Motor neuron (in vitro differentiated cells): Measurements from ENCODE around the gene EPB41L4B. TPM values are rescaled to one million over a fixed set of nuclear protein-coding genes. Genes with fewer than 3 reads are reported as not detected.
"Not testable (repeated sequence)": the region's sequence is repeated elsewhere in the genome, so short reads cannot be mapped to it uniquely, and the experiment has no call there.

Experiments
- ATAC-seq, 8 experiments: fragments of 200-7000 bp; cut with Tn5 transposase; replicated peaks in 6 of 8; 2 replicates each; pipeline ENCODE4 v1.8.0; 2021; ENCODE audit warnings: mild to moderate bottlenecking in 8 of 8, moderate library complexity in 8 of 8
- H3K27ac ChIP-seq, 2 donors: fragments of 250-450 bp; sonication (Bioruptor Pico); 2 replicates each; pipeline ENCODE4 v1.9.0; 2021; ENCODE audit warnings: antibody characterized with exemption in 2 of 2, mild to moderate bottlenecking in 2 of 2, moderate library complexity in 1 of 2
- H3K4me1 ChIP-seq, 2 donors: fragments of 250-450 bp; sonication (Bioruptor Pico); replicated peaks in 1 of 2; 2 replicates each; pipeline ENCODE4 v1.6.1; 2021; ENCODE audit warnings: antibody characterized with exemption in 2 of 2, mild to moderate bottlenecking in 2 of 2, moderate library complexity in 1 of 2
- H3K4me3 ChIP-seq, 5 donors: fragments of 250-450 bp; sonication (Bioruptor Pico); 2 replicates each; pipeline ENCODE4 v1.9.0; 2021; ENCODE audit warnings: antibody characterized with exemption in 5 of 5, mild to moderate bottlenecking in 5 of 5, moderate library complexity in 4 of 5
- WGBS, 10 experiments: fragments of 450-650 bp; shearing (Covaris generic); methylation state at CpG; one replicate each; pipeline ENCODE4 v1.0.0; 2022; 5-methylcytosine and 5-hydroxymethylcytosine counted together
- in situ Hi-C, 9 experiments: fragments of 400-800 bp; cut with MboI; loops; one replicate each; pipeline ENCODE4 v1.15.0; 2021; ENCODE audit warnings: low sequenced_read_pairs in 9 of 9, low pct_unique_long_range_greater_than_20kb in 2 of 9; ENCODE audit not compliant: unreplicated experiment in 9 of 9
- total RNA-seq, 8 experiments: library from RNA; unstranded; fragments of 300-600 nt; gene quantifications; 2 replicates each; pipeline versions ENCODE4 v1.2.3 to v1.2.4, GENCODE V29; 2022

Gene EPB41L4B
- total RNA-seq, 8 experiments from 2014 or later = 1.8 to 5.2 (median 4.2) TPM

DNA sequence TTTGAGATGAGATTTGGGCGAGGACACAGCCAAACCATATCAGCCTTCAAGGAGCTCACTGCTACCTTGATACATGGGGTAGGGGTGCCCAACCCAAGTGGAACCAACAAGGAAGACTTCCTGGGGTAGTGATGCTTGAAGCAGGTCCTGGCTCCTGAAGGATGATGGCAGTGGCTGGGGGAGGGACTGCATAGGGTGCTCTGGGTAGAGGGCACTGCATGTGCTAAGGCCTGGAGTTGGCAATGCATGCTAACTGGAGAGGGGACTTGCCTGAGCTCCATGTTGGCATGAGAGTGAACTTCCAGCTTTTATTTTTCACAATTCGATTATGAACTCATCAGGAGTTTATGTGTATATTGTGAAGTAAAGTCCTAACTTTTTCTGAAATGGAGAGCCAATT is 95.2 kb downstream of the EPB41L4B start:
- in situ Hi-C loops = no loop called here
- Histone ChIP-seq H3K4me1 (no peaks in the 10 kb centered on the region), H3K27ac (no peak overlapping the region), H3K4me3 (no peak overlapping the region)
- WGBS, 10 experiments = 0 to 50% (median 26%) methylated on average over 1 to 2 of the region's 2 CpGs; no CpG with 5 or more reads in 2 of the 10 experiments
- no peak for ATAC-seq

DNA sequence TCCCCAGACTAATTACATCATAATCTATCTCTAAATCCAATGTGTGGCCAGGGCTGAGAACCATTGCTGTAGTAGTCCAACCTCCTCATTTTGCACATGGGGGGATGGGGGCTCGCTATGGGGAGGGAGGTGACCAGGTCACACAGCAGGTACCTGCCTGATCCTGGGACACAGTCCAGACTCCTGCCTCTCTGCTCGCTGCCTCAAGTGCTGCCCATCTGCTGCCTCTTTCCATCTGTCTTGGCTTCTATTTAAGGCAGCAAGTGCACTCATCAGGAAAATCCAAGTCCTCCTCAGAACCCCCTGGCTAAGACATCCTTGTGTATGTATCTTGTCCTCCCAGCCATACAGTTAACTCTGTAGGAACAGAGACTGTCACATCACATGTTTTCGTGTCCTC is 96.1 kb downstream of the EPB41L4B start:
- 53 to 100% (median 83%) methylated on average over 1 to 3 of the region's 3 CpGs; no CpG with 5 or more reads in 5 of the 10 experiments for WGBS, 10 experiments
- Histone ChIP-seq H3K27ac (no peak overlapping the region), H3K4me1 (no peaks in the 10 kb centered on the region), H3K4me3 (no peak overlapping the region)
- no peak for ATAC-seq
- in situ Hi-C loops = loop anchor here in 1 of 9 experiments (25.0 kb wide), 1 partner anchor 188 kb away; no protein-coding TSS in a partner anchor

DNA sequence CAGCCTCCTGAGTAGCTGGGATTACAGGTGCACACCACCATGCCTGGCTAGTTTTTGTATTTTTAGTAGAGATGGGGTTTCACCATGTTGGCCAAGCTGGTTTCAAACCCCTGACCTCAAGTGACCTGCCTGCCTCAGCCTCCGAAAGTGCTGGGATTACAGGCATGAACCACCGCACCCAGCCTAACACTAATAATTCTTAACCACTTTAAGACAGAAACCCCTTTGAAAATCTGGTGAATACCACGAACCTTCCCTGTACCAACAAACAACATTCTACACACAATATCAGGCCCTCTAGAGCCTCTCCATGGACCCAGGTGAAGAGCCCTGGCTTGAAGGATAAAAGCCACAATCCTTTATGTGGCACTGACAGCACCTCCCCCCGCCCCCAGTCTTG is 102.6 kb downstream of the EPB41L4B start:
- H3K4me1 ChIP-seq, H3K4me3 ChIP-seq, H3K27ac ChIP-seq, ATAC-seq: not testable (repeated sequence)
- 43 to 100% (median 75%) methylated on average over 1 to 3 of the region's 4 CpGs; no CpG with 5 or more reads in 6 of the 10 experiments for WGBS, 10 experiments
- in situ Hi-C loops = loop anchor here in 1 of 9 experiments (25.0 kb wide), 1 partner anchor 194 kb away; no protein-coding TSS in a partner anchor

DNA sequence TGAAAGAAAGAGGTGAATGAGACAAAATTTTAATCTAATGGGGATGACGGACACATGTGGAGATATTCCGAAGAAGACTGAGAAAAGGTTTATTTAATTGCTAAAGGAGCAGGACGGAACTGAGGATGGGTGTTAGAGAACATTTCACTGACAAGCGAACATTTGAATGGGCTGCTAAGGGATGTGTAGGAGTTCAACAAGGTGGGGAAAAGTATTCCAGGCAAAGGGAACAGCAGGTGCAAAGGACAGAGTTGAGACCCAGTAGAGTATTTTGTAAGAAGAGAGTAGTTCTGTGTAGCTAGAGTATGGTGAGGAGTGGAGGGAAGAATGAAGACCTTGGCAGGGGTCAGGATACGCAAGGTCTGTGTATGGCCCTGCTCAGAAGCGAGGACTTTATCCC is 106.4 kb downstream of the EPB41L4B start:
- in situ Hi-C loops = loop anchor here in 1 of 9 experiments (25.0 kb wide), 1 partner anchor 198 kb away; no protein-coding TSS in a partner anchor

DNA sequence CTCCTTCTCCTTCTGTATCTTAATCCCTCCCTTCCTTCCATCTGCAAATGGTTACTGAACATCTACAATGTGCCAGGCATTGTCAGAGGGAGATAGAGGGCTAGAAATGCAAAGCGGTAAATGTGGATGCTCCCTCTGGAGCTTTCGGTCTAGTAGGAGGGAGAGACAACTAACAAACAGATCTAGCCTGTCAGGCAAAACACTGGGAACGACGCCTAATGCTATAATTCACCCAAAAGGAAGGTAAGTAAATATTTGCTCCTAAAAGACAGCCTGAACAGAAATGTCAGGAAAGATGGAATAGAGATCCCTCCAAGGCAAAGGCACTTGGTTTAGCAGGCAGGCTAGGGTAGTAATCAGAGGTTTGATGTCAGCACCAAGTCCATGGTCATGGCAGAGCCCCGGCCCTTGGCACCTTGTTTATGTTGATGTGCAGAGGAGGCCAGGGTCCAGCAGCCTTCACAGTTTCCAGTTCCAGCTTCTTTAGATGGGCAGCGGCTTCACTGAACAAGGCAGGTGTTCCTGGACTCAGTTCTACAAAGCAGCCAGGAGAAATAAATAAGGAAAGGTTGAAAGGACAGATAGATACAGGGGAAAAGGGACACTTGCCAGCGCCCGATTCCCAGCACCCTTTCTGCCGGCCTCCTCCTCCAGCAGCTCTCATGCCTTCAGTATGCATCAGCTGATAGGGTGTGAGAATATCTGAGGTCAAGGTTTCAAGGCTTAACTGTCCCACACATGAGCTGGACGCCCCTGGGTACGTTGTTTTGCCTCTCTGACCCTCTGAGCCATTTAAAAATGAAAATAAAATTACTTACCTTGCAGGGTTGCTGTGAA is 107.4 kb downstream of the EPB41L4B start:
- Histone ChIP-seq H3K4me1 (no peaks in the 10 kb centered on the region), H3K4me3 (no peak overlapping the region), H3K27ac (no peak overlapping the region)
- peak in 3 of 8 experiments; percentile 39 to 84 (median 49) for ATAC-seq
- in situ Hi-C loops = loop anchor here in 1 of 9 experiments (25.0 kb wide), 1 partner anchor 199 kb away; no protein-coding TSS in a partner anchor
- 39 to 90% (median 78%) methylated on average over 1 to 8 of the region's 11 CpGs; no CpG with 5 or more reads in 2 of the 10 experiments for WGBS, 10 experiments

More for the DNA sequence above, 106.4 kb downstream of the EPB41L4B start:
- 48 to 100% (median 87%) methylated on average over 2 to 6 of the region's 6 CpGs for WGBS, 10 experiments
- Histone ChIP-seq H3K27ac (no peak overlapping the region), H3K4me3 (no peak overlapping the region), H3K4me1 (no peaks in the 10 kb centered on the region)
- no peak for ATAC-seq

DNA sequence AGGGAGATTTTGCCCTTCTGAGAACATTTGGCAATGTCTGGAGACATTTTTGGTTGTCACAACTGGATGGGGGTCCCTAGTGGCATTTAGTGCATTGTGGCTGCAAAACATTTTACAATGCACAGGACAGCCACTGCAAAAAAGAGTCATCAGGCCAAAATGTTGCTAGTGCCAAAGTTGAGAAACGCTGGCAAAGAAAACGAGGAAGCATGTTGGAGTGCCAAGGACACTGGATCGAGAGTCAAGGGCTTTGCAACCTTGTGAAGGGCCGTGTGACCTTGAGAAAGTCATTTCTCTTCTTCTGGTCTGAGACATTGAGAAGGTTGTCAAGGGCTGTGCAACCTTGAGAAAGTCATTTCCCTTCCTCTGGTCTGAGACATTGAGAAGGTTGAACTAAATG is 108.1 kb downstream of the EPB41L4B start:
- Histone ChIP-seq H3K4me1 (no peaks in the 10 kb centered on the region), H3K27ac (no peak overlapping the region), H3K4me3 (no peak overlapping the region)
- 17 to 100% (median 79%) methylated on average over 1 to 4 of the region's 4 CpGs; no CpG with 5 or more reads in 2 of the 10 experiments for WGBS, 10 experiments
- no peak for ATAC-seq
- in situ Hi-C loops = loop anchor here in 1 of 9 experiments (25.0 kb wide), 1 partner anchor 200 kb away; no protein-coding TSS in a partner anchor

DNA sequence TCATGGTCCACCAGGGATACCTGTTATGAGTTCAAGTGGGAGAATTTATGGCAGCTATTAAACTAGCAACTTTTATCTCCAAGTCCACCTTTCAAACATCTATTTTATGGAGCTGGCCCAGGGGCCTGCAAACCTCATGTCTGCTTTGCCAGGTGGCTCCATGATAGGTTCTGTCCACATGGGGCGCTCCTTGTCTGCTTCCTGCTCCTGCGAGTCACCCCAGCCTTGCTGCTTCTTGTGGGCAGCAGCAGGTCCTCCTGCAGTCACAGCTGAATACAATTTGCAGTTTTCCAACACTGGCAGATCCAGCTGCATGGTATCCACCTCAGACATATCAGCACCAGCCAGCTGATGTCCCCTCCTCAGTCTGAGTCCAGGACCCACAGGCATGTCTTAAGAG is 114.2 kb downstream of the EPB41L4B start:
- in situ Hi-C loops = loop anchor here in 1 of 9 experiments (25.0 kb wide), 1 partner anchor 206 kb away; no protein-coding TSS in a partner anchor
- Histone ChIP-seq H3K4me3 (no peak overlapping the region), H3K27ac (no peak overlapping the region), H3K4me1 (no peaks in the 10 kb centered on the region)
- WGBS, 10 experiments = 53 to 92% (median 86%) methylated on average over 1 to 2 of the region's 2 CpGs; no CpG with 5 or more reads in 6 of the 10 experiments
- ATAC-seq = peak in 1 of 8 experiments; percentile 43

DNA sequence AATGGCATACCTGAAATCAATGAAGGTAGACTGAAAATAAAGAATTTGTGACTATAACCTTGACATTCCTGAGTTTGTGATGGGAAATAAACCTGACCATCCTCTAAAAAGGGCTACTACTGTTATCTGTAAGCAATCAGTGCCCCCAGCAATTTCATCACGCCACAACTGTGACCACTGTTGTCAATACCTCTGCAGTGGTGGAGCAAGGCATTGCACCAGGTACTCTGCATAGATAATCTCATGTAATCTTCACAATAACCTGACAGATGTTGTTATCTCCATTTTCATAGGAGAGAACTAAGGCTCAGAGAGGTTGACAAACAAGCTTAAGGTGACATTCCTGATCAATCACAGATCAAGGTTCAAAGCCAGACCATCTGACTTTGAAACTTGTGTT is 115.3 kb downstream of the EPB41L4B start:
- in situ Hi-C loops = loop anchor here in 1 of 9 experiments (25.0 kb wide), 1 partner anchor 207 kb away; no protein-coding TSS in a partner anchor
- WGBS, 10 experiments = 0 to 100% (median 93%) methylated on average over 1 of the region's 1 CpG; no CpG with 5 or more reads in 4 of the 10 experiments
- Histone ChIP-seq H3K4me3 (no peak overlapping the region), H3K4me1 (no peaks in the 10 kb centered on the region), H3K27ac (no peak overlapping the region)
- no peak for ATAC-seq

DNA sequence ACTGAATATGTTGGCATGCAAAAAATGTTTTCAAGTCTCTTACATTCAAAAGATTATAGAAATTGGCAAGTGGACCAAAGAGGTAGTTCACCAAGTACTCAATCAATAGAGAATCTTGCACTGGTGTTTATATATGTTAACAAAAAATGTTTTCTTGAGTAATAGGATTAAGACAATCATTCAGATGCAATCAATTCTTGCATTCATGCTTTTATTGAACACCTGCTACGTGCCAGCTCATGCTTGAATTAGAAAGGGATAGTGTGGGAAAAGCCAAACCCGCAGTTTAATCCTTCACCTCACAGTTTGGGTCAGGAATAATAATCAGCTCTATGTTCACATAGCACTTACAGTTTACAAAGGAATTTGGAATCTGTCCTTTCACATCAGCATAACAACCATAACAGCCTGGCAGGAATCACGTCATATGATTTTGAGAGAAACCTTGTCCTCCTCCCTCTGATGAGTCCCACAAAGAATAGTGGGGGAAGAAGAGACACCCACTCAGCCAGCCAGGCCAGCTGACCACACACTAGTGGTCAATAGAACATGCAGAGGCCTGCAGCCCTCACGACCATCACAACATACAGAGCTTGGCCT is 117.0 kb downstream of the EPB41L4B start:
- Histone ChIP-seq H3K27ac (no peak overlapping the region), H3K4me1 (no peaks in the 10 kb centered on the region), H3K4me3 (no peak overlapping the region)
- 44 to 100% (median 73%) methylated on average over 1 to 4 of the region's 4 CpGs; no CpG with 5 or more reads in 2 of the 10 experiments for WGBS, 10 experiments
- in situ Hi-C loops = loop anchor here in 1 of 9 experiments (25.0 kb wide), 1 partner anchor 208 kb away; no protein-coding TSS in a partner anchor
- ATAC-seq = no peak

DNA sequence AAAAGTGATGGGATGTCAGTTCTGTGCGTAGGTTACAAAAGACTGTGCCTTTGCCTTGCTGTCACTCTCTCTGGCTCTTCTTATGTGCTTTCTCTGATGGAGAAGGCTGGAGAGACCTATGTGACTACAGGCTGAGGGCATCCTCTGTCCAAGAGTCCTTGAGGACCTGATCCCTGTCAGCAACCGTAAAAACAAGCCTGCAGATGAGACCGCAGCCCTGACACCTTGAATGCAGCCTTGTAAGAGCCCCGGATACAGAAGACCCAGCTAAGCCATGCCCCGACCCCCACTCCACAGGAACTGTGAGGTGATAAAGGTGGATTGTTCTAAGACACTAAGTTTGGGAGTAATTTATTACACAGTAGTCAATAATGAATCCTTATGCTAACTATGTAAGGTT is 121.2 kb downstream of the EPB41L4B start:
- WGBS, 10 experiments = 0 to 92% (median 67%) methylated on average over 1 to 3 of the region's 5 CpGs; no CpG with 5 or more reads in 3 of the 10 experiments
- Histone ChIP-seq H3K27ac (no peak overlapping the region), H3K4me3 (no peak overlapping the region), H3K4me1 (no peaks in the 10 kb centered on the region)
- ATAC-seq = no peak
- in situ Hi-C loops = loop anchor here in 2 of 9 experiments (25.0 kb wide), 2 partner anchors 113 to 213 kb away; partner anchors contain the start of gene EPB41L4B (in 2 of the 2)

DNA sequence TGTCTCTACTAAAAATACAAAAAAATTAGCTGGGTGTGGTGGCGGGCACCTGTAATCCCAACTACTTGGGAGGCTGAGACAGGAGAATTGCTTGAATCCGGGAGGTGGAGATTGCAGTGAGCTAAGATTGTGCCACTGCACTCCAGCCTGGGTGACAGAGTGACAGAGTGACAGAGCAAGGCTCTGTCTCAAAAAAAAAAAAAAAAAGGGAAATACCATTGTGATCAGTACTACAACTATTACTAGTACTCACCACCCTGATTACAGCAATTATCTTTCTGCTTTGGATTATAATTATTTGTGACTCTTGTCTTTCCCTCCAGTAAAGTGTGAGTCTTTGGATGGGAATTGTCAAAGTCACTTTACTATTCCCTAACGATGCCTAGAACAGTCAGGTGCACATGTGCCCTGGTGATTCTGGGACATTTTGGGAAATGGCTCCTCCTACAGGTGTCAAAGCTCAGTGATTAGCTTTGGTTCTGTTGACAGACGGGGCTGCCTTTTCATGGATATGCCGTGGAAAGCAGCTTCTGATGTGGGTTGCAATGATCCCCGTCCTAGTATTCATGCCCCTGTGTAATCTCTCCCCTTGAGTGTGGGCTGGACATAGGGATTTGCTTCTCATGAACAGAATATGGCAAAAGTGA is 122.0 kb downstream of the EPB41L4B start:
- ATAC-seq = no peak
- in situ Hi-C loops = loop anchor here in 2 of 9 experiments (25.0 kb wide), 1 partner anchor 113 kb away; the partner anchor contains the start of gene EPB41L4B (in 2 of the 2)
- no peaks in the 10 kb centered on the region for H3K4me1 ChIP-seq
- WGBS, 10 experiments = 20 to 100% (median 67%) methylated on average over 1 to 3 of the region's 6 CpGs; no CpG with 5 or more reads in 3 of the 10 experiments
- H3K27ac ChIP-seq = no peak overlapping the region
- no peak overlapping the region for H3K4me3 ChIP-seq

DNA sequence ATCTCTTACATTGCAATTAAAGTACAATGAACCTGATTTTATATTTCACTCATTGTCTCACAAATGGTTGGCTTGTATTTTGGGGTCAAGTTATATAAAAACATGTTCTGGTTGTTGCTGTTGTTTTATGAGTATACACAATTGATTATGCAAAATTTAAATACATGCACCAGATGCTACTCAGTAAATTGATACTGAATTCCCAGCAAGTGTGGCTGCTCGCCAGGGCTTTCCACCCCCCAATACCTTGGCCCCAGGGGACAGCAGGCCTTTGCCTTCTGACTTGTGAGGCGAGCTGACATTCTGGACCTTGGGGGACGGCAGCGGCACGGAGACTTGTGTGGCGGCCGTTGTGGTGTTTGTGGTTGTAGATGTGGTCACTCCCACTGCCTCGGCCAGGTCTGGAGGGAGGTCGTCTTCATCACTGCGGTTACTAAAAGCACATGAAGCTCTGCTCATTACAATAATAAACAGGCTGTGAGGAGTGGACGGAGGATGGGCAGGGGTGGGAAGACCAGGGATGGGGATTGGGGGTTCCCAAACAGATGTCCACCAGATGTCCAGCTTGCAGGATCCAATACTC is 126.8 kb downstream of the EPB41L4B start:
- in situ Hi-C loops = loop anchor here in 2 of 9 experiments (25.0 kb wide), 1 partner anchor 118 kb away; the partner anchor contains the start of gene EPB41L4B (in 2 of the 2)
- H3K27ac ChIP-seq = no peak overlapping the region
- no peak overlapping the region for H3K4me3 ChIP-seq
- WGBS, 10 experiments = 8 to 76% (median 27%) methylated on average over 1 to 7 of the region's 11 CpGs; no CpG with 5 or more reads in 3 of the 10 experiments
- peak in 3 of 8 experiments; percentile 26 to 78 (median 73) for ATAC-seq
- H3K4me1 ChIP-seq = no peaks in the 10 kb centered on the region
